Stimulated activated CD4-positive, alpha-beta T cell treated with anti-CD3 and anti-CD28 coated beads, TNF-alpha, amount 100 ng/mL, for 1 hour (primary cell): ENCODE results near the gene MGST3.
"Not testable (repeated sequence)": the region's sequence is repeated elsewhere in the genome, so short reads cannot be mapped to it uniquely, and the experiment has no call there.

Experiments used
- DNase-seq, 3 donors: peaks; one replicate each; pipeline ENCODE4 v3.0.0-alpha.2; 2020; ENCODE audit warnings: low read depth in 3 of 3, low spot score in 1 of 3

MGST3 gene

DNA sequence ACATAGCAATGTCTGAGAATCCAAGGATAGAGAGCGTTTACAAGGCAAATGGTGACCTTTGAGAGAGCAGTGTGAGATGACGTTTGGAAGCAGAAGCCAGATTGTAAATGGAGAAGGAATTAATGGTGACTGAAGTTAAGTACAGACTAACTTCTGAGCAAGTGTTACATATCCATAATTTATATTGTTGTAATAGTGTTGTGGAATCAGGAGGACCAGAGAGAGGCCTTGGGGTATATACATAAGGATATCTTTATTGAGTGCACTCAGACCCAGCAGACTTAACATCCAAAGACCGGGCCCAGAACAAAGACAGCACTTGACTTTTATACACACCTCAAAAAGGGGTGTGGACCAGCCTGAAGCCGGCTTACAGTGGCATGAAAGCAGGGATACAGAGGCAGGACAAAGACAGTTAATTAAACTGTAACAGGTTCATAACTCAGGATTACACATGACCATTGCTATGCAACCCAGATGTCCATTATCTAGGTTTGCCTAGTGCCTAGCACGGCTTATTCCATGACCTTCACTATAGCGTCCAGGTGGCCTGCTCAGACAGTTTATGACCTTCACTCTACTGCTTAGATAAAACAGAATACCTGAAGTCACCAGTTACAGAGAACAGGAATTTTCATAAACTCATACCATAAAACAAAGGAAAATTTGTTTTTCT lies 2.7 kb upstream of the MGST3 start:
- DNase-seq, result no peak

DNA sequence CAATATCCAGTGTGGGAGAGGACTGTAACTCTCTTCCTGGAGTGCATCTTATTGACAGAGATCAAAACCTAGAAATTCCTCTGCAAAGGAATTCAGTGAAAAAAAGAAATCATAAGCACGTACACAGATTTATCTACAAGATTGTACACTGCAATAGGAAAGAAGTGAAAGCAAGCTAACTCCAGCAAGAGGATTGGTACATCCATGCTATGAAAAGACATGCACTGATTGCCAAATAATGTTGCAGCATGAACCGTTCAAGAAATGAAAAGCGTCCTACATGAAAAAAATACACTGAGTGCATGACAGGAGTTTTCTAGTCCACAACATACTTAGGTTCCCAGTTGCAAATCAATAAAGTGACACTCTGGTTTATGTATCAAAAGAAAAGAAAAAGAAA lies 1.9 kb upstream of the MGST3 start:
- no peak for DNase-seq

DNA sequence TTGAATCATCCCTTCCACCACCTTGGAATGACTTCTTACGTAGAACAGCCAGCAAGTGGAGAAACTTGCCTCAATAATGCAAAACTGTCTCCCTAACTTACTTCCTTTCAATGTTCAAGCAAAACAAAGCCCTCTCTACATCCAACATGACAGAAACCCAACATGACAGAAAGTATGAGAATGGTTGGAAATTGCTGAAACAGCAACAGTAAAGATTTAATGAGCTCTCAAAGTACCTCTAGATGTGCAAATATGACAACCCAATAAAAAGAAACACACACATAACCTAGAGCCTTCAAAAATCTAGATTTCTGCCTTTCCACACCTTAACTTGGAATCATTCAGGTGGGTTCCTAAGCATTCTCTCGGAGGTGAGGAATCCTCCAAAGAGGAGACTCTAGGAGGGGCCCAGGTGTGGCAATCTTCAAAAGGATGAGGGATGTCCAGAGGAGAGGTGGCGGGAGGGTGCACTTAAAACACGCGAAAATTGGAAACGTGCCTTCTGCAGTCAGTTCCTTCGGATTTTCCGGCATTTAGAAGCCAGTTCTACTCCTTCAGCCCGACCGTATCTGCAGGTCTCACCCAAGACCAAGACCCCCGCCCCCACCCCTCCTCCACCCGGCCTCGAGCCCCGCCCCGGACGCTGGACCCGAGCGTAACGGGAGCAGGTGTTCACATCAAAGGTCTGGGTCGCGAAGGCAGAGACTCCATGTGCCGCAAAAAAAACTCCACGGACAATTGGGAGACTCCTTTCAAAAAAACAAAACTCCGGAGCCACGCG lies 996 bp upstream of the MGST3 start:
- DNase-seq, result no peak

DNA sequence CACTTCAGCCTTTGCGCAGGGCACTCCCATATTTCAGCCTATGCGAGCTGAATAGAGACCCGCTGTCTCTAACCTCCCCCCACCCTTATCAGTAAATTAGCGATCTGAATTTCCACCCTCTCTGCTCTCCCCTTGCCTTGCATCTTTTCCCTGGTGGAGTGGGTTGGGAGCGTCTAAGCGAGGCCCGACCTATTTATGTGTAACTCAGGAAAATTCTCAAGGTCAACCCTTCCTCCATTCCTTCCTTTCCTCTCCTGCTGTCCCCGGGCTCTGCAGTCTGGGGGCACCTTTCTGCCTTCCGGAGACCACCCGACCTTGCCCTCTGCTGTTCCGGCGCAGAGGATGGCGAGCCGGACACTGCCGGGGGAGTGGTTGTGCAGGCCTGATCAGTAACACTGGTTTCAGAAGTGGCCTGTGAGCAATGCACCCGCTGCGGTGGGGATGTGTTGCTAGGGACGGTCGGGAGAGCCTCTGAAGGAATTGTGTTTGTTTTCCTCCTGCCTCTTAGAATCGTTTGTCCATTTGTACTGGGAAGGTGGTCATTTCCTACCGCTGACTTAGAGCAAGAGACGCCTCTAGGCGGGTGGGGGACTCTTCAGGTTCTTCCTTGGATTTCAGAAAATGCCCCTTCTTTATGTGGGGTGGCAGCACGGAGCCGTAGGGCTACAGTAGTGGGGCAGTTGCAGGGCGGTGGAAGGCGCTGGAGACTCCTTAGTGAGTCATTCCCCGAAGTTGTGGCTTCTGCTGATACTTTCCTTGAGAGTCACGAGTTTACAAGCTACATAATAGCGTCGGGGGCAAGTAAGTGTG lies 513 bp downstream of the MGST3 start:
- peak in 1 of 3 donors; percentile 8 for DNase-seq

DNA sequence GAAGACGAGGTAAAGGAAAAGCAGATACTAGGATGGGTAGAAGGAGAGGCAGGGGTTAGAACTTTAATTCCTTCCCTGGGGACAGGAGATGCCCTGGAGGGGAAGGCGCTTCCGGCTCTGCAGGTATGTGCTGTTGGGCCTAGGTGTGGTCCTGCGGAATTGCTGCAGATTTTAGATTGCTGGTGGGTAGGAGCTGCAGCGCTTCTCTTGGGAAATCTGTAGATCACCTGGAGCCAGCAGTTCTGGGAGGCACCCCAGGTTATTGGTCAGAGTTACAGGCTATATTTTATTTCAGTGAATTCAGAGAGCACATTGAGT lies 1.1 kb downstream of the MGST3 start:
- DNase-seq, result no peak

DNA sequence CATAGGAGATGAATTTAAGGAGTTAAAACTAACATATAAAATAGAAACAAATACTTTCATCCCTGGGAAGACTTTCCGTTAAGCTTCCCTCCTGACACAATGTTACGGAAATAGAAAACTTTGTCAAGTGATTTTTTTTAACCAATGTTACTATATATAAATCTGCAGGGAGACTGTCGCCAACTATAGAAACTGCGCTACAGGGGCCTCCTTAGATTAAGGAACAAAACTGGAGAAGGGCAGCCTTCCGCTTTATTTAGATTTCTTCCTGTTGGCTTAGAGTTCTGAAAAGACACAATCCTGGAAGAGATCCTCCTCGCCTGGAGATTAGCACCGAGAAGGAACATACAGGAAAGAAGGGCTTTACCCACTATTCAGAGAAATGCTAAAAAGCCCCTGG lies 1.5 kb downstream of the MGST3 start:
- no peak for DNase-seq

DNA sequence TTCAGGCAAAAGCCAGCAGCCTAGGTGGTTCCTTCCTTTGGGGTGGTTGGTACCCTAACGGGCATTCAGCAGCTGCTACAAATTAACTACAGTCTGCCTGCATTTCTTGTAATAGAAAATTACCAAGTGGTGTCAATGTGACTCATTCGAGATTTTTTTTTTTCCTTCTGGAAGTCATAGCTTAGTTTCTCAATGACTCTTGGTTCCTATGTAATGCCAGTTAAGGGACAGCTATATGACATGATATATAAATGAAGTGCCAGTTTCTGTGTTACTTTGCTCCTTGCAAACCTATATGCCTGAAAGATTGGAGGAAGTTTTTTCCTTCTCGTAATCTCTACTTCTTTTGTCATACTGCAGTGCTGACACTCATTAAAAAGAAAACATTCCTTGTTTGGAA lies 2.6 kb downstream of the MGST3 start:
- DNase-seq, result no peak

DNA sequence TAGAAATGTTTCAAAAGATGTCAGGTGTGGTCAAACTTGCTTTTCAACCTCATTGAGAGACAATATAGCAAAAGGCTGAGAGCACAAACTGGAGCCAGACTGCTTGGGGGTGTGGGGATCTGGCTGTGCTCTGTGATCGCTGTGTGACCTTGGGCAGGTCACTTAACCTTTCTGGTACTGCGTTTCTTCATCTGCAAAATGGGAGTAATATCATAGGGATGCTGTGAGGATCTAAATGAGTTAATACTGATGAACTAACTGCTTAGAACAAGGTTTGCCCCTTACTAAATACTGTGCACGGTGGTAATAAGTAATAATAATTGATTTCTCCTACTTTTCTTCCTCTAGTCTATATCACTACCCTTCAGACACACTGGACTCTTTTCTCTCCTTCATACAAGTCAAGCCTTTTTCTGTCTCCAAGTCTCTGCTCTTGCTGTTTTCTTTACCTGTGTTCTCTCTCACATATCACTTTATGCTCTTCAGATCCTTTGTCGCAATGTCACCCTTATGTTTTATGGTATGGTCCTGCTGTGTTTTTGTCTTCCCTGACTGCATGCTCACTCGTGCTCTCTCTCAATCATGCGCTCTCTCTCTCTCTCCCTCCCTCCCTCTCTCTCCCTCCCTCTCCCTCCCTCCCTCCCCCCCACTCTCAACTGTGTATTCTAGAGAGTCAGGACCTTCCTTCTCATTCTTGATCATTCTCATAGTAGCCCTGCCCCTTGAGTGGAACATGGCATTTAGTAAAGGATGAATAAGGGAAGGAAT lies 3.3 kb downstream of the MGST3 start:
- no peak for DNase-seq

DNA sequence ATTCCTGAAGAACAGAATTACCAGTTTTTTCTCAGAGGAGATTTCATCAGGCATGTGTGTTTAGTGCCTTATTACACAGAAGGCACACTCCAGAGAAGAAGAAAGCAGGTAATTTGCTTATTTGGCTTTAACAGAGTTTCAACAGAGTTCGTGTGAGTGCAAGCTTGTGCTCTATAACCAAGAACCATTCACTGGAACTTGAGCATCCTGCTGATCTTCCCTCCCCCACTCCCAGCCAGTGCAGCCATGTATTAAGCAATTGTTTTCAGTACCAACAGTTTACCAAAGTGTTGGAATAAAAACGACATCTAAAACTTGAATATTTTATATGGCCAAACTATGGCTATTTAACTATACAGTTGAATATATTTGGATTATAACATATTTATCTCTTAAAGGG lies 4.3 kb downstream of the MGST3 start:
- DNase-seq, result no peak

DNA sequence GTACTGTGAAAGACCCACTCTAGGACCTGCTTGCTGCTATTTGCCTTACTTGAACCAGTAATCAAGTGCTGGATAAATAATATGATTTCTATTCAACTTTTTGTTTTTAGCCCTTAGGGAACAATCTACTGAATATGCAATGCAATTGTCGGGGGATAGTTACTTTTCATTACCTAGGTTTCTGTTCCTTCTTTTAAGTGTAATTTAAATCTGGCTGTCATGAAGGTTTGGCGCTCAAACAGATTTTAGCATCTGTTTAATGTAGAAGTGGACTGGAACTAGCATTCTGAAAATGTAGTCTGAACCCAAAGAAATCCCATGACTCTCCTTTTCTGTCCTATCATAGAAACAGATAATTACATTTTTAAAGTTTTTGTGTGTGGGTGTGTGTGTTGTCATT lies 4.8 kb downstream of the MGST3 start:
- no peak for DNase-seq

DNA sequence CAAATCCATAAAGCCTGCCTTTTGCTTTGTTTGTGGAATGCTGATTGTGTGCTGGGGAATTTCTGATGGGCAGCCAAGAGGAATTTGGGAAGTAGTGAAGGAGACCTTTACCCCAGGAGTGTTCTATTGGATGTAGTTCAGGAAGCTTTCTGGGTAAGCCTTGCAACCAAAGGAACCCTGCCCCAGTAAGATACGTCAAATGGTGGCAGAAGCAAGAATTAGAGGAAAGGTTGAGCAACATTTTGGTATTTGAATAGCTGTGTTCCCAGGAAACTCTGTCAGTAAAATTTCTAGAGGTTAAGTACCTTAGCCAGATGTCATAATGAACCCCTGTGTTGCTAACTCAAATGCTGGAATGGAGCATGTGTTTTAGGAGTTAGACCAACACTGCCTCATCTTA lies 6.4 kb downstream of the MGST3 start:
- no peak for DNase-seq

DNA sequence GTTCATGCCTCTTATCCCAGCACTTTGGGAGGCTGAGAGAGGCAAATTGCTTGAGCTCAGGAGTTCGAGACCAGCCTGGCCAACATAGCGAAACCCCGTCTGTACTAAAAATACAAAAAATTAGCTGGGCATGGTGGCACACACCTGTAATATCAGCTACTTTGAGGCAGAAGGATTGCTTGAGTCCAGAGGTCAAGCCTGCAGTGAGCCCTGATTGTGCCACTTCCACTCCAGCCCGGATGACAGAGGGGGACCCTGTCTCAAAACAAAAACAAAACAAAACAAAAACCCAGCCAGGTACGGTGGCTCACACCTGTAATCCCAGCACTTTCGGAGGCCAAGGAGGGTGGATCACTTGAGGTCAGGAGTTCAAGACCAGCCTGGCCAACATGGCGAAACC lies 7.2 kb downstream of the MGST3 start:
- not testable (repeated sequence) for DNase-seq

DNA sequence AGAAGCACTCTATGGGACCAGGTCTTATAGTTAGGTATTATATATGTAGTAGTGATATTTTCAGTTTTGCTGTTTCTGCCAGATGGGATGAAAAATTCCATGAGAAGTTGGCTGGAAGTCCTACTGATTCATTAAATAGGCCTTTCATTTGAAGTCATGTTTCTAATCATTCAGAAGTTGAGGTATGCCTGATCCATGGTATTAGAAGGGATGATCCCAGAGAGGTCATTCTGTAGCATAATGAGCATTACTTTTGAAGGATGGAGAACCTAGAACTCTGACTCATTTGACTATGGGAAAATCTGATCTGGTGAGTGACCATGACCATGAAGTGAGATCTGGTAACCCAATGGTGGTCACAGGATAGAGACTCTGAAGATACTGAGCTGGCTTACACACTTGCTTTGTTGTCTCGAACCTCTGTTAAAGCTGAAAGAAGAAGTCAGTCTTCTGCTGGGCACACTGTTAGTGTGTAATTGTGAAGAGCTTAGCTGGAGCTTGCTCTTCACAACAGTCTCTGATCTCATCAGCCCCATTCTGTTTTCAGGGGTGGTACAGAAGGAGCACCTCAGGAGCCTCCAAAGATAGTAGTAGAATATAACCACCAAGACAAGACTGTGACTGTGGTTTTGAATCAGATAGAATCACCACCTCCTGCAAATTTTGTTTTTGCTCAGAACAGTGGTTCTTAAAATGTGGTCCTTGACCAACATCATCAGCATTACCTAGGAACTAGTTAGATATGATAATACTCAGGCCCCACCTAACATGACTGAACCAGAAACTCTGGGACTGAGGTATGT lies 9.0 kb downstream of the MGST3 start:
- DNase-seq, result no peak

DNA sequence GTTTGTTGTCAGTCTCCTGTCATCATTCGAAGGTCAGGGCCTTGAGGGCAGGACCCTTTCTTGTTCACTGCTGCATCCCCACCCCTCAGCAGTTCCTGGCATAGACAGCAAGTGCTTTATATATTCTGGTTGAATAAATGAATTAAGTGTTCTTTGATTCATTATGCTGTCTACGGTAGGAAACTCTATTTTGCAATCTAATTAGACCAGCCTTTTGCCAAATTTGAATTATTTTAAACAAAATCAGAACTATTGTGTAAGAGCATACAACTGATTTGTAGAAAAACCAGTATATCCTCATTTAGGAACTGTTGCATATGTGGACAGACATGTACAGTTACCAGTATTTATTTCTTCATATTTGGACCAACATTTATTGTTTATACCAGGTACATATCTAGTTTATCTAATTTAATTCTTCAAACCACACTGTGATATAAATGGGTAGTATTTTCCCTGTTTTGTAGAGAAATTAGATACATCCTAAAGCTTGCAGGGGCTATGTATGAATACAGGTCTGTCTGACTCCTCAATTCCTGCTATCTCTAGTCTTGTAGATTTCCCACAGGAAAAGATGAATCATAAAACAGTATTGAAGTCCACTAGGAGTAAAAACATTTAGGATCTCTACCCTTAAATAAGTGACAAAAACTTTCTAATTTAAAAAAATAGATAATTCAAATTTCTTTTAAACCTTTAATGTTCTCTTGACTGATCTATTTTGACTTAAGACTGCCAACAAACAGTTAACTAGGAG lies 10.4 kb downstream of the MGST3 start:
- DNase-seq, result no peak

DNA sequence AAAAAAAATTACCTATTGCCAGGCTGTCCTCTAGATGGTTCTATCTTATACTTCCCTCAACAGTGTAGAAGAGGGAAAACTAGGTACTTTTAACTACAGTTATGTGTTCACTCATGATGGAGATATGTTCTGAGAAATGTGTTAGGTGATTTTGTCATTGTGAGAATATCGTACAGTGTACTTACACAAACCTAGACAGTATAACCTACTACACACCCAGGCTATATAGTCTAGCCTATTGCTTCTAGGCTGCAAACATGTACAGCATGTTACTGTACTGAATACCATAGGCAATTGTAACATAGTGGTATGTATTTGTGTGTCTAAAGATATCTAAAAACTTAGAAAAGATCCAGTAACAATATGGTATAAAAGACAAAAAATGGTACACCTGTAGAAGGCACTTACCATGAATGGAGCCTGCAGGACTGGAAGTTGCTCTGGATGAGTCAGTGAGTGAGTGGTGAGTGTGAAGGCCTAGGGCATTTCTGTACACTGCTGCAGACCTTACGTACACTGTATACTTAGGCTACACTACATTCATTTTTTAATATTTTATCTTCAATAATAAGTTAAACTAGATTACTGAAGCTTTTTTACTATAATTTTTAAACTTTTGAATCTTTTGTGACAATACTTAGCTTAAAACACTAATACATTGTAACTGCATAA lies 13.2 kb downstream of the MGST3 start:
- no peak for DNase-seq

DNA sequence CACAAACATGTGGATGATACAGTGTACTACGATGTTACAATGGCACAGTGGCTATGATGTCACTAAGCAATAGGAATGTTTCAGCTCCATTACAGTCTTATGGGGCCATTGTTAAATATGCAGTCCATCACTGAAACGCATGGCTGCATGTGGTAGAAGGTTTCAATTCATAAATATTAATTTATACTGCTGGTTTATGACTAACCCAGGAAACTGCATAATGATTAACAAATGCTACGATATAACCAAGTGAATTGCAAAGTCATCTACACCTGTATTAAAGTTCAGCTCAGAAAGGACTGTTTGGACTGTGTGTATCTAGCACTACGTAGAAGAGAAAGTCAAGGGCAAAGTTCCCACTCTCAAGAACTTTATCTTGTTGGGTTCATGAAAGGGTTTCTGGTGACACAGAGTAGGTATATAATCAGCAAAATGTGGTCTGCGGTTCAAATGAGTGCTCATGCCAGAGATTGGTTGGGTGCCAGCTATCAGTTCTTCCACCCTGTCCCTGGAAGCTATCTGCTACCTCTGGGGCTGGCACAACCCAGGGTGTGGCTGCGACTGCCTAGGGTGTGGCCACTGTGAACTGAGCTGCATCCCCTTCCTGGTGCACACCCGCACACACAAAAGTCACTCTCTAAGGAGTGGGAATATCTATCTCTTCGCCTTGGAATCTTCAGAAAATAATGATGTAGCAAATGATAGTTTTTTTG lies 14.8 kb downstream of the MGST3 start:
- no peak for DNase-seq

DNA sequence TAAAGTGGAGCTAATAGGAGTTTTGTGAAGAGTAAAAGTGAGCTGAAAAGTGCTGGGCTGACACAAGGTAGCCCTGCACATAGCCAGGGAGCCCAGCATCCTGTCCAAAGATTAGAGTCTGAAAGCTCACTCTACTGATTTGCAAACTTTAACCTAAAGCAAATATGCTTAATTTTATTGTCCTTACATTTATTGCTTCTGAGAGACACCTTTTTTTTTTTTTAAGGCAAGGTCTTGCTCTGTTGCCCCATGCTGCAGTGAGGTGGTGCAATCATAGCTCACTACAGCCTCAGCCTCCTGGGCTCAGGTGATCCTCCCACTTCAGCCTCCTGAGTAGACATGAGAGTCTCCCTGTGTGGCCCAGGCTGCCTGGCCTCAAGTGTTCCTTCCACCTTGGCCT lies 16.5 kb downstream of the MGST3 start:
- DNase-seq, result no peak

DNA sequence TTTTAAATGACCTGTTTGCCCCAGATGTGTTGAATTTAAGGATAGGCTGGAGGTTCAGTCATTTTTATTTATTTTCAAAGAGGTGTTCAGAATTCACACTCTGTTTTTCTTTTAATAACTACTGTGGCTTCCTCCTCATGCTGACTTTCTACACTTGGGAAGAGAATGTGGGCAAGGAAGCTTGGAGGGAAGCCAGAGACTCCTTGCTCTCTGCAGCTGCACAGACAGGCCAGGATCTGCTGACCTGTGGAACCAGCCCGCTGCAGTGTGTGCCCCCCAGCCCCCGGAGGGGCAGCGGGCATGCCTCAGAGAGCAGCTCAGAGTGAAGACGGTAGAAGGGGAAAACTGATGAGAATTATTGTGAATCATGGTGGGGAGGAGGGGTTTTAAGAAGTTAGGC lies 16.9 kb downstream of the MGST3 start:
- no peak for DNase-seq
